Measurements from ENCODE around the gene BSND.

Gene BSND

DNA sequence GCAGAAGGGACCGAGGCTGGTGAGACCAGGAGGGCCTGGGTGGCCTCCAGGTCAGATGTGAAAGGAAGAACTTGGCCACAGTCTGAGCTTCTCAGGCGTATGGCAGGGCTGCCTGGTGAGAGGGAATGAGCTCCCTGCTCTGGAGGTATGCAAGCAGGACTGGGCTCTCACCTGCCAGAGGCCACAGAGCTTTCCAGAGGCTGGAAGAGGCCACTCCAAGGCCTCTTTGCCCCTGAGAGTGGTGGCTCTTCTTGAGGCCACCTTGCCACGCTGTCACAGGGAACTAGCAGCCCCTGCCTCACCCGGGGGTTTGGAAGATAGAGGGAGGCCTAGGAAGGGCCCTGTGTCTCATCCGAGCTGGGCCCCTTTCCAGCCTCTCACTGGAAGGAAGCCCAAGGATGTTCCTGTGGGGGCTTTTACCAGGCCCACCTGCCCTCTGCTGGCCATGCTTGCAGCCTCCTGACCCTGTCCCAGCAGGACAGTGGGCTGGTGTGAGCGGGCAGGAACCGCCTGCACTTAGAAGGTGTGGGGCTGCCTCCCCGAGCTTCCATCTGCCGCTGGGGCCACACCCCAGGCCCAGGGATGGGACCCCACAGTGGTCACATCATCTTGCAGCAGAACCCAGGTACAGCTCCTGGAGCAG, 50.7 kb downstream of the BSND start:
- no peak for DNase-seq

GRCh38 chr1:55049914-55050278, 51.2 kb downstream of the BSND start:
- no peak for DNase-seq

DNA sequence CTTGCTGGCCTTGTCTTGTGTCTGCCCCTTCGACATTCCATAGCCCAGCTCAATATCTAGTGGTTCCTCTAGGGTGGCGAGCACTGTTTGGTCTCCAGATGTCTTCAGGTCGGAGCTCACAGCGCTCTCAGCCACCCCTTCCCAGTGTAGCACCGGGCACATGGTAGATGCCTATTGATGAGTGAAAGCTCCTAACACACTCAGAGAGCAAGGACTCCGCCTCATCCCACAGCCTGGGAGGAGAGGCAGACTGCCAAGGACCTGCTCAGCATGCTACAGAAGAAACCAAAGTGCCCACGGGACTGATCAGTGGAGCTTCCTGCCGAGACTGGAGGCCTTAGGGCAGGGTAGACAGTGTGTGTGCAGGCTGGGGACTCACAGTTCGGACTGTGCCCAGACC, 51.5 kb downstream of the BSND start:
- no peak for DNase-seq

GRCh38 chr1:55051169-55051568, 52.4 kb downstream of the BSND start:
- no peak for DNase-seq

DNA sequence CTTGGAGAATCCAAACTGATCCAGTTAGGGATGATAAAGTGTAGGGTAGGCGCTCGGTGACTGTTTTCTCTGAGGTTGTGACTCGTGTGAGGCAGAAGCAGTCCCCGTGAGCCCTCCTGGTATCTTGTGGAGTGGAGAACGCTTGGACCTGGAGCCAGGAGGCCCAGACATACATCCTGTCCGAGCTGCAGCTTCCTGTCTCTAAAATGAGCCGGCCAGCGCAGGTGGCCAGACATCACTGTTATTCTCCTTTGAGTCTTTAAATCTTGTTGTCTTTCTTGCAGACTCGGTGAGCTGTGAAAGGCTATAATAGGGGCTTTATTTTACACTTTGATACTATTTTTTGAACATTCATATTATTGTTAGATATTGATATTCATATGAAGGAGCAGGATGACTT, 52.9 kb downstream of the BSND start:
- DNase-seq = no peak

DNA sequence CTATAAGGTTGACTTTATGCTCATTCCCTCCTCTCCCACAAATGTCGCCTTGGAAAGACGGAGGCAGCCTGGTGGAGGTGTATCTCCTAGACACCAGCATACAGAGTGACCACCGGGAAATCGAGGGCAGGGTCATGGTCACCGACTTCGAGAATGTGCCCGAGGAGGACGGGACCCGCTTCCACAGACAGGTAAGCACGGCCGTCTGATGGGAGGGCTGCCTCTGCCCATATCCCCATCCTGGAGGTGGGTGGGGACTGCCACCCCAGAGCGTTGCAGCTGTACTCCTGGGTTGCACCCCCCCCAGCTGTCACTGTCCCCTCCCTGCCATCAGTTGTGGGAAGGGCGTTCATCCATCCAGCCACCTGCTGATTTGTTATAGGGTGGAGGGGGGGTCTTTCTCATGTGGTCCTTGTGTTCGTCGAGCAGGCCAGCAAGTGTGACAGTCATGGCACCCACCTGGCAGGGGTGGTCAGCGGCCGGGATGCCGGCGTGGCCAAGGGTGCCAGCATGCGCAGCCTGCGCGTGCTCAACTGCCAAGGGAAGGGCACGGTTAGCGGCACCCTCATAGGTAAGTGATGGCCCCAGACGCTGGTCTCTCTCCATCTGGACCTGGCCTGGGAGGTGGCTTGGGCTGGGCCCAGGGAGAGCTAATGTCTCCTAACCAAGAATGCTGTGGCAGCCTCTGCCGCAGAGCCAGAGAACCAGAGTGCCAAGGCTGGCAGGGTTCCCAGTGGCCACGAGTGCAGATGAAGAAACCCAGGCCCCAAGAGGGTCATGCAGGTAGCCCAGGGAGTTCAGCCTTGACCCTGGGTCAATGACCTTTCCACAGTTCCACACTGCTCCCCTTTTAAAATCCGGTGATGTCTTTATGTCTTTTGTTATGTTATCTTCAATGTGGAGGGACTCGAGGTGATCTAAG, 53.7 kb downstream of the BSND start:
- DNase-seq = no peak

- no peak for DNase-seq
These were observed 54.7 kb downstream of the BSND start for GRCh38 chr1:55053265-55053954.

GRCh38 chr1:55054396-55054795, 55.7 kb downstream of the BSND start:
- DNase-seq = no peak

GRCh38 chr1:55055084-55055882, 56.5 kb downstream of the BSND start:
- DNase-seq = no peak

GRCh38 chr1:55055951-55056631, 57.4 kb downstream of the BSND start:
- DNase-seq = no peak

- DNase-seq = no peak
These were observed 57.9 kb downstream of the BSND start for GRCh38 chr1:55056632-55056992.

DNA sequence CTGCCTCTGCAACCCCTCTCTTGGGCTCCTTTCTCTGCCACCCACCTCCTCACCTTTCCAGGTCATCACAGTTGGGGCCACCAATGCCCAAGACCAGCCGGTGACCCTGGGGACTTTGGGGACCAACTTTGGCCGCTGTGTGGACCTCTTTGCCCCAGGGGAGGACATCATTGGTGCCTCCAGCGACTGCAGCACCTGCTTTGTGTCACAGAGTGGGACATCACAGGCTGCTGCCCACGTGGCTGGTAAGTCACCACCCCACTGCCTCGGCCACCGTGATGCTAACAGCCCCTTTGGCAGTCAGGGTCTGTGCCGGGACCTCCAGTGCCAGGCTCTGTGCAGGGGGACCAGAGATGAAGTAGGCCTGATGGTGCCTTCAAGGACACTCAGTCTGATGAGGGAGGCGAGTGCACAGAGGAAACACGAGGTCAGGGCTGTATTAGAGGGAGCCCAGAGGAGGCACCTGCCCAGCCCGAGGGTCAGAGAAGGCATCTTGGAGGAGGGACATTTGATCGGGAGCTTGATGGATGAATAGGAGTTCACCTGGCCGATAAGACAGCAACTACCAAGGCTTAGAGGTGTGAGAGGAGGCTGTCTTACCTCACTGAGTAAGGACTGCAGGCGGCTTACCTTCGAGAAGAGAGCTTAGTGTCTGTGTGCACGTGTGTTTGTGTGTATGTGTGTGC, 58.7 kb downstream of the BSND start:
- DNase-seq = no peak

DNA sequence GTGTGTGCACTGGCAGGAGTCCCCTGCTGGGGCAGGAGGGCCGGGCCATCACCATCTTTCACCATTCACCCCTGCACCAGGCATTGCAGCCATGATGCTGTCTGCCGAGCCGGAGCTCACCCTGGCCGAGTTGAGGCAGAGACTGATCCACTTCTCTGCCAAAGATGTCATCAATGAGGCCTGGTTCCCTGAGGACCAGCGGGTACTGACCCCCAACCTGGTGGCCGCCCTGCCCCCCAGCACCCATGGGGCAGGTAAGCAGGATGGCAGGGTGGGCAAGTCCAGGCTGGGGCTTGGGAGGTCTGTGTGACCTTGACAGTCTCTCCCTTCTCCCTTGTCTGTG, 59.2 kb downstream of the BSND start:
- no peak for DNase-seq

DNA sequence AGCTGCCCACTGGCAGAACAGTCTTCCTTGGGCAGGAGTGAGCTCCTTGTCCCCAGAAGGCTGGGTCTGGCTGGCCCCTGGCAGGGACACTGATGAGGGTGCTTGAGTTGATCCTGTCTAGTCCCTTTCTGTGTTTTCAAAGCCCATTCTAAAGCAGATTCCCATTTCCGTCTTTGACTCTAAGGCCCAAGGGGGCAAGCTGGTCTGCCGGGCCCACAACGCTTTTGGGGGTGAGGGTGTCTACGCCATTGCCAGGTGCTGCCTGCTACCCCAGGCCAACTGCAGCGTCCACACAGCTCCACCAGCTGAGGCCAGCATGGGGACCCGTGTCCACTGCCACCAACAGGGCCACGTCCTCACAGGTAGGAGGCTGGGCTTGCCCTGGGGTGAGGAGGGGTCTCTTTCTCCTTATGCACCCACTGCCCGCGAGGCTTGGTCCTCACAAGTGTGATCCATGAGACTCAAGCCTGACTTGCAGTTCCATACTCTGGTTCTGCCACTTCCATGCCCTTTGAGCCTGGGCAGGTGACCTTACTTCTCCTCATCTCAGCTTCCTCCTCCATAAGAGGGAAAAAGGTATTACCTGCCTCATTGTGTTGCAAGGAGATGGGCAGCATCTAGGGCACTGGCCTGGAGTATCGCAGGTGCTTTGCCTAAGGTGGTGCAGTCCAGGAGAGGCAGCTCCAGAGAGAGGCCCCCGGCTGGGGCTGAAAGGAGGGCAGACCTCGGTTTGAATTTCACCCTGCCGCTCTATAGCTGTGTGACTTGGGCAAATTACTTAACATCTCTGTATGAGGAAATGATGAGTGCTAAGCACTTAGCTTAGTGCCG, 60.8 kb downstream of the BSND start:
- no peak for DNase-seq

GRCh38 chr1:55060133-55060999, 61.6 kb downstream of the BSND start:
- DNase-seq = no peak

GRCh38 chr1:55061000-55061705, 62.4 kb downstream of the BSND start:
- no peak for DNase-seq

All from bone marrow (tissue), 2 donors.